Measurements from ENCODE around the gene ADM.
"Not testable (repeated sequence)": the region's sequence is repeated elsewhere in the genome, so short reads cannot be mapped to it uniquely, and the experiment has no call there.

DNA sequence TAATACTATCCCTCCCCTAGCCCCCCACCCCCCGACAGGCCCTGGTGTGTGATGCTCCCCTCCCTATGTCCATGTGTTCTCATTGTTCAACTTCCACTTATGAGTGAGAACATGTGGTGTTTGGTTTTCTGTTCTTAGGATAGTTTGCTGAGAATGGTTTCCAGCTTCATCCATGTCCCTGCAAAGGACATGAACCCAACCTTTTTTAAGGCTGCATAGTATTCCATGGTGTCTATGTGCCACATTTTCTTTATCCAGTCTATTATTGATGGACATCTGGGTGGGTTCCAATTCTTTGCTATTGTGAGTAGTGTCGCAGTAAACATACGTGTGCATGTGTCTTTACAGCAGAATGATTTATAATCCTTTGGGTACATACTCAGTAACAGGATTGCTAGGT is 40.2 kb upstream of the ADM start:
- TF ChIP-seq, protein P1, sequence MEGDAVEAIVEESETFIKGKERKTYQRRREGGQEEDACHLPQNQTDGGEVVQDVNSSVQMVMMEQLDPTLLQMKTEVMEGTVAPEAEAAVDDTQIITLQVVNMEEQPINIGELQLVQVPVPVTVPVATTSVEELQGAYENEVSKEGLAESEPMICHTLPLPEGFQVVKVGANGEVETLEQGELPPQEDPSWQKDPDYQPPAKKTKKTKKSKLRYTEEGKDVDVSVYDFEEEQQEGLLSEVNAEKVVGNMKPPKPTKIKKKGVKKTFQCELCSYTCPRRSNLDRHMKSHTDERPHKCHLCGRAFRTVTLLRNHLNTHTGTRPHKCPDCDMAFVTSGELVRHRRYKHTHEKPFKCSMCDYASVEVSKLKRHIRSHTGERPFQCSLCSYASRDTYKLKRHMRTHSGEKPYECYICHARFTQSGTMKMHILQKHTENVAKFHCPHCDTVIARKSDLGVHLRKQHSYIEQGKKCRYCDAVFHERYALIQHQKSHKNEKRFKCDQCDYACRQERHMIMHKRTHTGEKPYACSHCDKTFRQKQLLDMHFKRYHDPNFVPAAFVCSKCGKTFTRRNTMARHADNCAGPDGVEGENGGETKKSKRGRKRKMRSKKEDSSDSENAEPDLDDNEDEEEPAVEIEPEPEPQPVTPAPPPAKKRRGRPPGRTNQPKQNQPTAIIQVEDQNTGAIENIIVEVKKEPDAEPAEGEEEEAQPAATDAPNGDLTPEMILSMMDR (IDR thresholded peaks at IDR 0.05; ENCODE audit: low read depth, low read length, missing input control) = not testable (repeated sequence)
- TF ChIP-seq FOXA1 (IDR thresholded peaks at IDR 0.05); TAF1 (conservative IDR thresholded peaks at IDR 0.05): not testable (repeated sequence)

All from liver (tissue), 3 donors.